Keratinocyte (primary cell): ENCODE results near the gene DCAF11.

Source experiments
- CTCF ChIP-seq, 3 experiments: IDR thresholded peaks in 1 of 3; conservative IDR thresholded peaks in 1 of 3; optimal IDR thresholded peaks in 1 of 3; 2 replicates in 2 of 3; 3 replicates in 1 of 3; pipeline versions ENCODE3 to v1.5.1; 2011; ENCODE audit warnings: low read length in 3 of 3, mild to moderate bottlenecking in 3 of 3, moderate library complexity in 2 of 3, control low read depth in 1 of 3, inconsistent platforms in 1 of 3; ENCODE audit not compliant: insufficient read depth in 2 of 3; ENCODE audit errors: extremely low read depth in 1 of 3
- EZH2 ChIP-seq: IDR thresholded peaks from one replicate; pipeline ENCODE4 v1.6.1; 2012; ENCODE audit warnings: inconsistent platforms, mild to moderate bottlenecking, low read length, moderate library complexity

DNA sequence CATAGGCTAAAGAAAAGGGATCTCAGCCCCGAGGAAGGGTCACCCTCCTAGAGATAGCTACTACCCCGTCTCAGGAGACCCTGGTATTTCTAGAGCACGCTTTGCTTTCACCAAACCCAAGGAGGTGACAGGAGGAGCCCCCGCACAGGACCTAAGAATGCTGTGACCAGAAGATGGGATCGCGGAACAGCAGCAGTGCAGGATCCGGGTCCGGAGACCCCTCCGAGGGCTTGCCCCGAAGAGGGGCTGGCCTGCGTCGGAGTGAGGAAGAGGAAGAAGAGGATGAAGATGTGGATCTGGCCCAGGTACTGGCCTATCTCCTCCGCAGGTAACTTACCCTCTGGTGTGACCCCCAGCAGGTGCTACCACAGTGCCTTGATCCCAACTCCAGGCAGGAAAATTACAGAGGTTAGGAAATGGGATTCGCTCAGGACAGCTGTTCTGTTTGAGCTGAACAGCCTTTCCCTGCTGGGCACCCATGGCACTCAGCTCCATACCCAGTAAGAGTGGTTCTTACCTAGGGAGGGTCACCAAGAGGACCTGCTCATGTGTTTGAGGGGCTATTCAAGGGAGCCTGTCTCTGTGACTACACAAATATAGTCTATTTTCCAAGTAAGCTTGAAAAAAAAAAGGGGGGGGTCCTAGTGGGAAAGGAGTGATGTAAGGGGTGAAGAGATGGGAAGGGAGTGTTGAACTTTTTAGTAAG lies 998 bp downstream of the DCAF11 start:
- no peak for TF ChIP-seq CTCF (optimal IDR thresholded peaks at IDR 0.05 in 1 of 3, IDR thresholded peaks at IDR 0.05 in 1 of 3, conservative IDR thresholded peaks at IDR 0.05 in 1 of 3; ENCODE audit: extremely low read depth in 1 of 3, insufficient read depth in 2 of 3, low read length in 3 of 3)
- no peak for TF ChIP-seq EZH2
